A673 (cell line): ENCODE measurements around the gene TSSK2. TPM values are rescaled to one million over a fixed set of nuclear protein-coding genes. Genes with fewer than 3 reads are reported as not detected.

Experiments used
- BruUV-seq: library from RNA; stranded (reverse); fragments of 400-500 nt; replicated peaks from 2 replicates; lab custom pipeline; 2021; lab: Mats Ljungman, UMichigan
- CTCF ChIA-PET: fragments of 300-600 bp; sonication (Branson Sonifier 250); formaldehyde crosslinking; loops from one replicate; lab custom pipeline; 2022; ENCODE audit warnings: antibody characterized with exemption; lab: Charles Lee
- POLR2A ChIA-PET: fragments of 300-600 bp; sonication (Branson Sonifier 250); formaldehyde crosslinking; loops from one replicate; lab custom pipeline; 2022; ENCODE audit warnings: antibody characterized with exemption; ENCODE audit not compliant: low non-redundant PET; lab: Charles Lee
- DNase-seq: peaks from one replicate; pipeline ENCODE4 v3.0.0-alpha.2; 2015; ENCODE audit warnings: low spot score
- H3K27ac ChIP-seq: fragments of 200-600 bp; sonication (generic); 2 replicates; pipeline ENCODE4 v1.5.1; 2016; ENCODE audit warnings: mixed run types, low read depth, mild to moderate bottlenecking, mixed read lengths, antibody characterized with exemption, low read length; ENCODE audit not compliant: poor library complexity, severe bottlenecking
- H3K27me3 ChIP-seq: fragments of 200-600 bp; sonication (generic); replicated peaks from 2 replicates; pipeline ENCODE4 v1.6.1; 2017; ENCODE audit warnings: mixed run types, low read depth, mild to moderate bottlenecking, mixed read lengths, antibody characterized with exemption, low read length; ENCODE audit not compliant: insufficient read depth, poor library complexity
- H3K36me3 ChIP-seq: fragments of 200-600 bp; sonication (generic); 2 replicates; pipeline ENCODE4 v1.6.1; 2016; ENCODE audit warnings: mixed run types, mild to moderate bottlenecking, mixed read lengths, antibody characterized with exemption, low read length; ENCODE audit not compliant: insufficient read depth, poor library complexity, severe bottlenecking
- H3K4me1 ChIP-seq: fragments of 200-600 bp; sonication (generic); 2 replicates; pipeline ENCODE4 v1.6.1; 2017; ENCODE audit warnings: mixed run types, mild to moderate bottlenecking, mixed read lengths, antibody characterized with exemption, low read length; ENCODE audit not compliant: insufficient read depth, poor library complexity, severe bottlenecking
- H3K4me3 ChIP-seq: fragments of 200-600 bp; sonication (generic); 2 replicates; pipeline ENCODE4 v1.5.1; 2016; ENCODE audit warnings: low read depth, mixed run types, mild to moderate bottlenecking, mixed read lengths, low read length; ENCODE audit not compliant: poor library complexity, severe bottlenecking
- H3K9me3 ChIP-seq: fragments of 200-600 bp; sonication (generic); 2 replicates; pipeline ENCODE4 v1.6.1; 2016; ENCODE audit warnings: mixed run types, low read depth, mild to moderate bottlenecking, mixed read lengths, antibody characterized with exemption, low read length; ENCODE audit not compliant: poor library complexity, severe bottlenecking
- CTCF ChIP-seq: fragments of 300-800, 200-600 bp; sonication (generic); conservative IDR thresholded peaks from 2 replicates; pipeline ENCODE4 v1.5.1; 2017; ENCODE audit warnings: low read depth, mild to moderate bottlenecking, antibody characterized with exemption, low read length, moderate library complexity, mixed read lengths
- EZH2 ChIP-seq: fragments of 200-600 bp; sonication (generic); IDR thresholded peaks from 2 replicates; pipeline ENCODE4 v1.6.1; 2017; ENCODE audit warnings: borderline replicate concordance, low read depth, mild to moderate bottlenecking, mixed read lengths, antibody characterized with exemption, low read length; ENCODE audit not compliant: poor library complexity, severe bottlenecking
- intact Hi-C: fragments of 100-400 bp; cut with micrococcal nuclease; formaldehyde crosslinking; loops from one replicate; pipeline ENCODE4 v1.10.0; 2022; ENCODE audit not compliant: unreplicated experiment
- total RNA-seq: library from RNA; stranded (reverse); gene quantifications from 2 replicates; pipeline ENCODE4 v1.2.3, GENCODE V29; 2021

TSSK2 gene
- total RNA-seq, 1 experiment from 2014 or later, result not detected

GRCh38 chr22:19180234-19180633, 49.1 kb downstream of the TSSK2 start:
- BruUV-seq, result no TSS peak
- TF ChIP-seq CTCF (no peak), EZH2 (no peak)
- ChIA-PET POLR2A (no interaction called here), CTCF (interaction anchor here (1.2 to 2.8 kb wide), 2 partner anchors 185 to 450 kb away, joined by 3 to 12 read pairs; no protein-coding TSS in a partner anchor)
- H3K9me3 ChIP-seq, result no peaks in the 10 kb centered on the region
- no peak for DNase-seq
- H3K4me3 ChIP-seq, result no peak overlapping the region
- H3K36me3 ChIP-seq, result peaks cover 18% of the 10 kb centered on the region
- H3K4me1 ChIP-seq, result peaks cover 22% of the 10 kb centered on the region
- intact Hi-C loops, result no loop called here
- H3K27me3 ChIP-seq, result no peaks in the 10 kb centered on the region
- no peak overlapping the region for H3K27ac ChIP-seq

GRCh38 chr22:19180740-19181410, 49.8 kb downstream of the TSSK2 start:
- no peaks in the 10 kb centered on the region for H3K9me3 ChIP-seq
- CTCF ChIA-PET, result interaction anchor here (0.6 kb wide), 1 partner anchor 21 kb away, joined by 3 read pairs; no protein-coding TSS in a partner anchor
- H3K27me3 ChIP-seq, result no peaks in the 10 kb centered on the region
- POLR2A ChIA-PET, result no interaction called here
- H3K36me3 ChIP-seq, result peaks cover 12% of the 10 kb centered on the region
- H3K4me3 ChIP-seq, result no peak overlapping the region
- intact Hi-C loops, result no loop called here
- DNase-seq, result no peak
- peaks cover 17% of the 10 kb centered on the region for H3K4me1 ChIP-seq
- BruUV-seq, result no TSS peak
- no peak for TF ChIP-seq CTCF
- no peak for TF ChIP-seq EZH2
- no peak overlapping the region for H3K27ac ChIP-seq

DNA sequence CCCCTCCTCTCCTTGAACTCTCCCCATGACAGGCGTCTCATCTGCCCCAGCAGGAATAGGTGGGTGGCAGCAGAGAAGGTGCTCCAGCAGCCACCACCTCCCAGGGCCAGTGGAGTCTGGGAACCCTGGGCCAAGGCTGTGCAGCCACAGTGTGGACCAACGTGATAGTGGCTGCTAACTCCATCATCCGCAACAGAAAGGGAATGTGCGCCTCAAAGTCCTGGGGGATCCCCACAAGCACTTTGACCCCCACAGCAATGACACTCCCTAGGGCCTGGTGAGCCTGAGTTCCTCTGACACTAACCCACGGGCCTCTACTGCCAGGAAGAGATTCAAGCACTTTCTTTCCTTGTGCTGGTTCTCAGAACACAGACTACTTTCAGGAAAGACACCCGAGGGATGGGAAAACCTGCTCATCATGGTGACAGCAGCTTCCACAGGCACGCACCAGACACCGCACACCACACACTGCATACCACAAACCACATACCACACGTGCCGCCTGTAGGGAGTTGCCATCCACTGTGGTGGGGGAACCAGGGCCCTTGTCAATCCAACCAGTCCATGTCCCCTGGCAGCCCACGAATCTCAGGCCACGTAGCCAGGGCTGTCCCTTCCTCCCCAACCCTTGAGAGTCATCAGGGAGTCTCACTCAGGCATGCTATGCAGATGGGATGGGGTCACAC, 50.8 kb downstream of the TSSK2 start:
- POLR2A ChIA-PET, result no interaction called here
- no peak overlapping the region for H3K4me3 ChIP-seq

More for the DNA sequence above, 50.8 kb downstream of the TSSK2 start:
- H3K9me3 ChIP-seq, result no peaks in the 10 kb centered on the region
- no peak overlapping the region for H3K27ac ChIP-seq
- TF ChIP-seq CTCF, result no peak
- TF ChIP-seq EZH2, result no peak
- peaks cover 7% of the 10 kb centered on the region for H3K4me1 ChIP-seq
- H3K27me3 ChIP-seq, result no peaks in the 10 kb centered on the region
- CTCF ChIA-PET, result no interaction called here
- peaks cover 1% of the 10 kb centered on the region for H3K36me3 ChIP-seq
- DNase-seq, result no peak
- intact Hi-C loops, result no loop called here
- BruUV-seq, result no TSS peak

Other genes starting within 250 kb of the TSSK2 start
- gene DGCR6, start 225.0 kb upstream of the TSSK2 start, total RNA-seq, result 2.7 and 4.4 TPM in 2 replicates
- gene PRODH, start 195.0 kb upstream of the TSSK2 start, total RNA-seq, result 10.9 and 15.0 TPM in 2 replicates
- 41.1 and 47.3 TPM in 2 replicates for gene DGCR2, start 8.9 kb upstream of the TSSK2 start, total RNA-seq
- gene ESS2, start 13.3 kb downstream of the TSSK2 start, total RNA-seq, result 21.1 and 21.4 TPM in 2 replicates
- gene GSC2, start 19.0 kb downstream of the TSSK2 start, total RNA-seq, result not detected in 2 replicates
- 91.0 and 115 TPM in 2 replicates for gene SLC25A1, start 47.4 kb downstream of the TSSK2 start, total RNA-seq
- 7.5 and 11.5 TPM in 2 replicates for gene CLTCL1, start 160.4 kb downstream of the TSSK2 start, total RNA-seq